ENCODE results near the gene ARHGEF26. TPM values are rescaled to one million over a fixed set of nuclear protein-coding genes. Genes with fewer than 3 reads are reported as not detected.

Gene ARHGEF26
- total RNA-seq, 1 experiment from 2014 or later, result 10.6 TPM

DNA sequence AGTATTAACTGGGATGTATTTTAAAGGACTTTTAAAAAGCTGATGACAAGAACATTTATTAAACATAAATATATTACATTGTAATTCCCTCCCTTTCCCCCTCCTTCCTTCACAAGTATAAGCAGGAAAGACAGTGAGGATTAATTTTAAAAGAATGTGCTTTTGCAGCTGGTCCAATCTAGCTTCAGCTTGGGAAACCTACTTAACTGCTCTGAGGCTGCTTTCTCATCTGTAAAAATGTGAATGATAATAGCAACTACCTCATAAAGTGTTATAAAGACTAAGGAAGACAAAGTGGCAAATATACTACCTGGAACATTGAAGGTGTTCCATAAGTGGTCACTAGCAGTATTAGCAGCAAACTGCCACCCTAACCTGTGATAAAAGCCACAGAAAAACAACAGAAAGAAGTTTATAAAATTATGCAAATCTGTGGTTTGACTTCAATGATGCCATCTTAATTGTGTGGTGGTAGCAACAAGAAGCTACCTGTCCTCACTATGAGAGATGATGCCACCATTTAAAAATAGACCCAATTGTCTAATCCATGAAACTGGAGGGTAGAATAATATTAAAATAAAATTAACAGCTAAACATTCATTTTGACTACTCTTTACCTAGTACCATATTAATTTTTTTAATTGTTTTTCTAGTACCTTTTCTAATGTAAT lies 183.1 kb downstream of the ARHGEF26 start:
- no peak for DNase-seq (ENCODE audit: low spot score)
- in situ Hi-C loops (cut with HindIII; ENCODE audit: low sequenced_read_pairs), result no loop called here

- no peak for DNase-seq (ENCODE audit: low spot score)
- in situ Hi-C loops (cut with HindIII; ENCODE audit: low sequenced_read_pairs), result no loop called here
Observed at GRCh38 chr3:154304936-154305335, 183.7 kb downstream of the ARHGEF26 start.

- DNase-seq (ENCODE audit: low spot score), result no peak
- in situ Hi-C loops (cut with HindIII; ENCODE audit: low sequenced_read_pairs), result no loop called here
Observed at GRCh38 chr3:154307363-154307762, 186.2 kb downstream of the ARHGEF26 start.

Other genes starting within 250 kb of the ARHGEF26 start
- 46.2 and 68.8 TPM in 2 replicates for gene DHX36, start 203.1 kb downstream of the ARHGEF26 start, total RNA-seq (2014; rRNA removed; shearing (Covaris generic))